Mesenchymal stem cell (in vitro differentiated cells and primary cell): ENCODE data around the gene CHI3L1.
A peak's percentile ranks its signal among the peaks of the same experiment; 100 is the strongest.

Experiments
- DNase-seq: peaks from one replicate; pipeline ENCODE4 v3.0.0-alpha.2; 2013
- H2AFZ ChIP-seq: one replicate; pipeline ENCODE4 v1.6.1; 2013; ENCODE audit warnings: low read depth, mild to moderate bottlenecking, control low read depth, inconsistent platforms, low read length, moderate library complexity
- H2AK5ac ChIP-seq: 2 replicates; pipeline ENCODE4 v1.6.1; 2013; ENCODE audit warnings: low read length, moderate library complexity, mild to moderate bottlenecking, inconsistent platforms; ENCODE audit not compliant: severe bottlenecking
- H2BK120ac ChIP-seq: one replicate; pipeline ENCODE4 v1.6.1; 2013; ENCODE audit warnings: low read depth, mild to moderate bottlenecking, inconsistent platforms, low read length, moderate library complexity
- H2BK12ac ChIP-seq, 2 experiments: one replicate each; pipeline ENCODE4 v1.6.1; 2013; ENCODE audit warnings: inconsistent platforms in 2 of 2, low read length in 2 of 2, mild to moderate bottlenecking in 2 of 2, moderate library complexity in 2 of 2, control low read depth in 1 of 2
- H2BK15ac ChIP-seq: one replicate; pipeline ENCODE4 v1.6.1; 2013; ENCODE audit warnings: mild to moderate bottlenecking, low read depth, inconsistent platforms; ENCODE audit not compliant: poor library complexity, severe bottlenecking
- H2BK5ac ChIP-seq: 2 replicates; pipeline ENCODE4 v1.6.1; 2013; ENCODE audit warnings: low read depth, mild to moderate bottlenecking, low read length, control low read depth, inconsistent platforms; ENCODE audit not compliant: poor library complexity, severe bottlenecking
- H3K14ac ChIP-seq, 2 experiments: one replicate each; pipeline ENCODE4 v1.6.1; 2013; ENCODE audit warnings: inconsistent platforms in 2 of 2, low read length in 2 of 2, control low read depth in 1 of 2, mild to moderate bottlenecking in 1 of 2, moderate library complexity in 1 of 2
- H3K18ac ChIP-seq, 2 experiments: one replicate each; pipeline ENCODE4 v1.6.1; 2013; ENCODE audit warnings: inconsistent platforms in 2 of 2, low read length in 2 of 2, control low read depth in 1 of 2, low read depth in 1 of 2, mild to moderate bottlenecking in 1 of 2
- H3K23ac ChIP-seq, 2 experiments: one replicate each; pipeline ENCODE4 v1.6.1; 2013; ENCODE audit warnings: inconsistent platforms in 2 of 2, low read length in 2 of 2, mild to moderate bottlenecking in 2 of 2, moderate library complexity in 2 of 2, control low read depth in 1 of 2
- H3K27ac ChIP-seq: 2 replicates; pipeline ENCODE4 v1.5.1; 2013; ENCODE audit warnings: mild to moderate bottlenecking, moderate library complexity, low read length, control low read depth, inconsistent platforms; ENCODE audit not compliant: poor library complexity, severe bottlenecking
- H3K27me3 ChIP-seq, 2 experiments: 2 replicates each; pipeline versions ENCODE4 v1.6.1 to v1.7.0; 2013; ENCODE audit warnings: low read length in 2 of 2, mild to moderate bottlenecking in 2 of 2, moderate library complexity in 2 of 2, control low read depth in 1 of 2, inconsistent platforms in 1 of 2; ENCODE audit not compliant: control insufficient read depth in 1 of 2, insufficient read depth in 1 of 2
- H3K36me3 ChIP-seq, 2 experiments: 2 replicates each; pipeline versions ENCODE4 v1.6.1 to v1.7.0; 2013; ENCODE audit warnings: low read length in 2 of 2, control low read depth in 1 of 2, inconsistent platforms in 1 of 2, low read depth in 1 of 2, mild to moderate bottlenecking in 1 of 2; ENCODE audit not compliant: insufficient read depth in 2 of 2, control insufficient read depth in 1 of 2
- H3K4ac ChIP-seq, 2 experiments: one replicate each; pipeline ENCODE4 v1.6.1; 2013; ENCODE audit warnings: inconsistent platforms in 2 of 2, low read length in 2 of 2, mild to moderate bottlenecking in 2 of 2, moderate library complexity in 2 of 2, control low read depth in 1 of 2, low read depth in 1 of 2
- H3K4me1 ChIP-seq: 2 replicates; pipeline ENCODE4 v1.6.1; 2013; ENCODE audit warnings: low read depth, low read length, control low read depth; ENCODE audit not compliant: control insufficient read depth, insufficient read depth
- H3K4me2 ChIP-seq: 2 replicates; pipeline ENCODE4 v1.6.1; 2013; ENCODE audit warnings: low read length, mild to moderate bottlenecking, inconsistent platforms; ENCODE audit not compliant: poor library complexity, severe bottlenecking
- H3K4me3 ChIP-seq, 2 experiments: 2 replicates each; pipeline versions ENCODE4 v1.5.1 to v1.7.0; 2013; ENCODE audit warnings: low read length in 2 of 2, mild to moderate bottlenecking in 2 of 2, control low read depth in 1 of 2, low read depth in 1 of 2; ENCODE audit not compliant: insufficient read depth in 1 of 2
- H3K79me1 ChIP-seq: replicated peaks from 2 replicates; pipeline ENCODE4 v1.6.1; 2013; ENCODE audit warnings: mild to moderate bottlenecking, control low read depth, low read length, inconsistent platforms; ENCODE audit not compliant: poor library complexity, severe bottlenecking
- H3K9ac ChIP-seq: 2 replicates; pipeline ENCODE4 v1.7.0; 2013; ENCODE audit warnings: mild to moderate bottlenecking, low read length, moderate library complexity
- H3K9me3 ChIP-seq: 2 replicates; pipeline ENCODE4 v1.7.0; 2013; ENCODE audit warnings: mild to moderate bottlenecking, low read length; ENCODE audit not compliant: control insufficient read depth
- H4K8ac ChIP-seq: one replicate; pipeline ENCODE4 v1.6.1; 2013; ENCODE audit warnings: inconsistent platforms, mild to moderate bottlenecking, low read length, moderate library complexity
- H4K91ac ChIP-seq: one replicate; pipeline ENCODE4 v1.6.1; 2013; ENCODE audit warnings: mild to moderate bottlenecking, low read length, inconsistent platforms
- WGBS: methylation state at CpG from one replicate; pipeline ENCODE4 v1.1.7; 2013; ENCODE audit warnings: mixed read lengths; 5-methylcytosine and 5-hydroxymethylcytosine counted together

The CHI3L1 gene

DNA sequence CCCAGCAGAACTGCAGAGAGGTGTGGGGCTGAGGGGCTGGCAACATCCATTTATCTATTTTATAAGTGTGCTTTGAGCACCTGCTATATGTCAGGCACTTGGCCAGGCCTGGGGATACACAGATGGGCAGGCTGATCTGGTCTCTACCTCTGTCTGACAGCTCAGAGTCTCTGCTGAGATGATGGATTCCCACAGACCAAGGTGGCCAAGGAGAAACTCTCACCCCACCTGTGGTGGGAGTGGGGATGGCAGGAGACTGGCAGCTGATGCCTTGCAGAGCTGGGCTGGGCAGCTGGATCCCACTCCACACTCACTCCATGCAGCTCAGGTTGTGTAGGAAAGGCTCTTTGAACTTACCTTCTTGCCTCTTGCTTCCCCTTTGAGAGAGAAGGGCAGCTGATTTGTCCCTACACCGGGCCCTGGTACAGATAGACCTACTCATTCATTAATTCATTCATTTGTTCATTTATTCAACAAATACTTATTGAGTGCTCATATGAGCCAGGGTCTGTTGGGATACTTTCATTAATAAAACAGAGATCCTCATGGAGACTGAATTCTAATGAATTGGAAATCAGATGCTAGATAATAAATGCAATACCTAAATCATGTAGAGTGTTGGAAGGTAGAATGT lies 50.0 kb downstream of the CHI3L1 start:
- Histone ChIP-seq H3K9ac (no peak overlapping the region), H2AFZ (no peak overlapping the region), H4K8ac (no peak overlapping the region), H3K18ac (no peak overlapping the region), H3K4me1 (peaks cover 41% of the 10 kb centered on the region), H3K4ac (no peak overlapping the region), H2BK15ac (no peak overlapping the region), H3K27ac (no peak overlapping the region), H3K27me3 (peaks cover 0 to 3% of the 10 kb centered on the region in 2 experiments), H3K4me2 (no peak overlapping the region), H2AK5ac (peak overlapping the region; percentile 8), H3K79me1 (peaks cover 37% of the 10 kb centered on the region), H4K91ac (no peak overlapping the region), H3K9me3 (no peaks in the 10 kb centered on the region), H3K4me3 (no peak overlapping the region), H2BK5ac (no peak overlapping the region), H3K36me3 (peaks cover 11 to 26% of the 10 kb centered on the region in 2 experiments), H3K23ac (no peak overlapping the region), H2BK12ac (no peak overlapping the region), H3K14ac (no peak overlapping the region), H2BK120ac (no peak overlapping the region)
- DNase-seq, result no peak
- 71% methylated on average over 1 of the region's 1 CpG for WGBS

DNA sequence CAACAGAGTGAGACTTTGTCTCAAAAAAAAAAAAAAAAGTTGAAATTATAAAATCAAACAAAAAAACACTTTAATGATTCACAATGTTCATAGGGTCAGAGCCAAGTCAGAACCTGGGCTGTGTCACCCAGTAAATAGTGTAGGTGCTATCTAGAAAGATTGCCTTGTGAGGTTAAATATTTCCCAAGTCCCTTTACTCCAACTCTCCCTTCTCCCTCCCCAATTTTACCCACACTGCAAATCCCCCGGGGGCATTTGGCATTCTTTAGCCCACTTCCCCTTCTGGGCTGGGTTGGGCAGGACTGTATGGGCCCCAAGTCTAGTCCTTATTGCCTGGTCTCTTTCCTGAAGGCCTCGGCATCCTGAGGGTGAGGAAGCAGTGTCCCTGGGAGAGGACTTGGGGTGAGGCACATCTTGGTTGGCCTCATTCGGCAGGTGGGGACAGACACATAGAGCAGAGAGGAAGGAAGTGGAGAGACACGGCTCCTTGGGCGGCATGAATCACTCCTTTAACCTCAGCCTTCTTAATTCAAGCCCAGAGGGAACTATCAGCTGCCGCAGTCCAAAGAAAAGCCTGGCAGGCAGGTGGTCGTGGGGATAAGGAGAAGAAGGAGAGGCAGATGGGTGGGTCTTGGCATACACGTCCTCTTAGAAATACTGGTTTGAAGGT lies 50.7 kb downstream of the CHI3L1 start:
- no peak overlapping the region for H3K9ac ChIP-seq
- no peak overlapping the region for H3K14ac ChIP-seq
- peak overlapping the region; percentile 37 for H3K27ac ChIP-seq
- no peak overlapping the region for H2BK15ac ChIP-seq
- H3K36me3 ChIP-seq, result peaks cover 18 to 26% of the 10 kb centered on the region in 2 experiments
- H2BK12ac ChIP-seq, result no peak overlapping the region
- H2AK5ac ChIP-seq, result no peak overlapping the region
- no peak overlapping the region for H3K18ac ChIP-seq
- H3K27me3 ChIP-seq, result peaks cover 0 to 3% of the 10 kb centered on the region in 2 experiments
- no peak overlapping the region for H4K8ac ChIP-seq
- DNase-seq, result no peak
- no peak overlapping the region for H3K4me3 ChIP-seq
- H2AFZ ChIP-seq, result no peak overlapping the region
- no peak overlapping the region for H2BK120ac ChIP-seq
- peaks cover 39% of the 10 kb centered on the region for H3K4me1 ChIP-seq
- H2BK5ac ChIP-seq, result no peak overlapping the region
- no peak overlapping the region for H4K91ac ChIP-seq
- H3K9me3 ChIP-seq, result no peaks in the 10 kb centered on the region
- H3K4ac ChIP-seq, result no peak overlapping the region
- peaks cover 38% of the 10 kb centered on the region for H3K79me1 ChIP-seq
- 77% methylated on average over 5 of the region's 8 CpGs for WGBS
- no peak overlapping the region for H3K4me2 ChIP-seq
- H3K23ac ChIP-seq, result no peak overlapping the region

DNA sequence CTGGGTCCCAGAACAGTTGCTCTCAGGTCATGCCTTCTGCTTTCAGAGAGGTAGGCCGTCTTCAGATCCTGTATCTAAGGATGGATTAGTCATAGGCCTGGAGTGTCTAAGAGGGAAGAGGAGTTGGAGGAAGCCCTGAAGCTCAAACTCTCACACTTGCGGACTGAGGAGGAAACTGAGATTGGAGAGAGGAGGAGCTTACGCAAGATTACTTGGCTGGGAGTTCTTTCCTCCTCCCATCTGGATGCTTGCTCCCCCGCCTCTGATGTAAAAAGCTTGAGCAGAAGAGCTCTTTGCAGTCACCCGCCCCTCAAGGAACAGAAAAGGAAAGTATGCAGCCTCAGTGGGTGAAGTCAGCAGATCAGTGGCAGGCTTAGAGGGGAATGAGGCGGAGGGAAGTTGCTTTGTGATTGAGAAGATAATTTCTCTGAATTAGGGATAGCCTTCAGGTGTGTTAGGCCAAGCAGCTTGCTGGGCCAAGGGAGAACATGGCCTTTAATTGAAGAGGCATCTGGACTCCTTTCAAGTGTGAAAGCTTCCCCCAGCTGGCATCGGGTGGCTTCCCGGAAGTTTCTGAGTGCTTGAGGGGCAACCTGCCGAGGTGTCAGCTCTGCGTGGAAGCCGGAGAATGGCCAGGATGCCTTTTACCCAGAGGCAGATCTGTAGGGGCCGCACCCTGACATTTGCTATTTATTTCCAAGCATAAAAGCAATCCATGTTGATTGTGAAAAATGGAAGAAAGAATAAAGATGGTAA lies 52.4 kb downstream of the CHI3L1 start:
- Histone ChIP-seq H2AFZ (no peak overlapping the region), H3K4me1 (peaks cover 46% of the 10 kb centered on the region), H3K14ac (no peak overlapping the region), H2BK15ac (no peak overlapping the region), H2BK120ac (no peak overlapping the region), H3K4me3 (no peak overlapping the region), H3K23ac (no peak overlapping the region), H3K36me3 (peaks cover 22 to 24% of the 10 kb centered on the region in 2 experiments), H4K8ac (no peak overlapping the region), H3K79me1 (peaks cover 29% of the 10 kb centered on the region), H2BK5ac (no peak overlapping the region), H2AK5ac (peak overlapping the region; percentile 14), H3K27me3 (peaks cover 0 to 3% of the 10 kb centered on the region in 2 experiments), H4K91ac (no peak overlapping the region), H3K4ac (no peak overlapping the region), H3K4me2 (no peak overlapping the region), H3K9me3 (no peaks in the 10 kb centered on the region), H3K27ac (no peak overlapping the region), H3K9ac (peak overlapping the region; percentile 50), H3K18ac (no peak overlapping the region), H2BK12ac (no peak overlapping the region)
- WGBS, result 58% methylated on average over 10 of the region's 12 CpGs
- peak; percentile 61 for DNase-seq

DNA sequence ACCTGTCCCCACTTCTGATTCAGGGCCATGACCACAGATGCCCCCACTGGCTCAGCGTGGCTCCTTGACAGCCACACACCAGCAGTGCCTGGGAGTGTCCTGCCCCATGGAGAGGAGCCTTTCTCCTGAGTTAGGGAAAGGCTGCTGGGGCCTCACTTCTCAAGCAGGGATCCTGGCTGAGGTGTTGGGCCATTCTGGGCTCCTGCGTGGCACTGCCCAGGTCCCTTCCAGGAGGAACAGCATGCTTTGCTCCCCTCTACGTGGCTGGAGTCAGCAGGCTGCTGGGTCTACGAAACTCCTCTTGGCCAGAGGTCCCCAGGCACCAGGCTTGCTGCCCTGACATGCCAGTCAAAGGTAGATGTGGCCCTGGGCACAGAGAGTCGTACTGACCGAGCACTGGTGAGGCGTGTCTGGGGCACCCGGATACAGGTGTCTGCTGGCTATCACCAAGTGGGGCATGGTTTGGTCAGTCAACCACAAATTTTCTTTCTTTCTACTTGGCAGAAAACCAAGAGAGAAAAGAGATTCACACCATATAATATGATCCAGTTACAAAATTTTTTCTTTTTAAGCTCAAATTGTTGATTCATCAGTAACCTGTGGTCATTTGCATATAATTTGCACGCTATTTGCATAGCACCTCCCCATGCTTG lies 54.8 kb downstream of the CHI3L1 start:
- Histone ChIP-seq H2BK5ac (no peak overlapping the region), H3K18ac (no peak overlapping the region), H4K8ac (no peak overlapping the region), H3K23ac (no peak overlapping the region), H4K91ac (no peak overlapping the region), H2BK120ac (no peak overlapping the region), H3K9me3 (no peaks in the 10 kb centered on the region), H2BK15ac (no peak overlapping the region), H3K4me3 (no peak overlapping the region), H3K27ac (no peak overlapping the region), H3K4me2 (no peak overlapping the region), H3K4ac (no peak overlapping the region), H3K4me1 (peaks cover 60% of the 10 kb centered on the region), H3K9ac (no peak overlapping the region), H3K79me1 (peaks cover 17% of the 10 kb centered on the region), H2AFZ (no peak overlapping the region), H2BK12ac (no peak overlapping the region), H3K14ac (no peak overlapping the region), H3K36me3 (peaks cover 19 to 30% of the 10 kb centered on the region in 2 experiments), H2AK5ac (peak overlapping the region; percentile 4), H3K27me3 (no peaks in the 10 kb centered on the region)
- WGBS, result 88% methylated on average over 9 of the region's 9 CpGs
- no peak for DNase-seq
